TTC549 (cell line): ENCODE data around the gene C3orf80.
"Not testable (repeated sequence)": the region's sequence is repeated elsewhere in the genome, so short reads cannot be mapped to it uniquely, and the experiment has no call there.

Experiments
- FAIRE-seq: peaks from 2 replicates; lab custom pipeline; 2012; peaks lifted over from hg19 to GRCh38; lab: Jason Lieb, UNC

Gene C3orf80

DNA sequence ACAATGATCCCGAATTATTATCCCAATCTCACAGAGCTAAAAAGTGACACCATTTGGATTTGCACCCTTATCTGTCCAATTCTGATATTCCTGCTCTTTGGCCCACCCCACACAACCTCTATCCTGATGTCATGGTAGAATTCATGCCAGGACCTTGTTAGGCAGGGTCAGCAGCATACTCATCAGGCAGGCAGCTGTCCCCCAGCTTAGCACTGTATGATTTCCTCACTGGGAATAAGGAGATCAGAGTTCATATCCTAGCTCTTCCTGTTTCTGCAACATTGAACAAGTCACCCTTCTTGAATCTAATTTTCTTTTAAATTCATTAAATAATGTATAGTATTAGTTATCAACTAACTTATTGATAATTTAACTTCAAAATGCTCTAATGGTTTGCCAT lies 12.0 kb upstream of the C3orf80 start:
- FAIRE-seq, result no peak

DNA sequence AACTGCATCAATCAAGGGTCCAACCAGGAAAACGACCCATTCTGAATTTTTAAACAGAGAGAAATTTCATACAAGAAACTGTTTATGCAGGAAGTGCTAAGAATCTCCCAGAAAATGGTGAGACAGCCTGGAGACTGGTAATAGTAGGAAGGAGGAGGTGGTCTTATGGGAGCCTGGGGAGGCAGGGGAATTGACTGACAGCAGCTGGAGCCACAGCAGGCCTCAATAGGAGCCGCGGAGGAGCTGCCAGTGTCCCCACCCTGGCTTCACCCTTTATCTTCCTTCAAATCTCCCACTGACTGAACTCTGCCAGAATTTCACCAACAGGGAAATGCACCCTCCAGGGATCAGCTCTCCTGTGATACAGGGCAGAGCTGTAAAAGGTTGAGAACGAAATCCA lies 7.5 kb upstream of the C3orf80 start:
- FAIRE-seq, result no peak

DNA sequence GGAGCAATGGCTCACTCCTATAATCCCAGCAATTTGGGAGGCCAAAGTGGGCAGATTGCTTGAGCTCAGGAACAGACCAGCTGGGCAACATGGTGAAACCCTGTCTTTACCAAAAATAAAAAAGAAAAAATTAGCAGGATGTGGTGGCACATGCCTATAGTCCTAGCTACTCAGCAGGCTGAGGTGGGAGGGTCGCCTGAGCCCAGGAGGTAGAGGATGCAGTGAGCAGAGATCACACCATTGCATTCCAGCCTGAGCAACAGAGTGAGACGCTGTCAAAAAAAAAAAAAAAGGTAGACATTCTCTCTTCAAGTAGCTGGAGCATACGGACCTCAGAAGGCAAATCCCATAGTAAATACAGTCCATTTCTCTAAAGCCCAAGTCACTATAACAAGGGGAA lies 7.1 kb upstream of the C3orf80 start:
- no peak for FAIRE-seq

DNA sequence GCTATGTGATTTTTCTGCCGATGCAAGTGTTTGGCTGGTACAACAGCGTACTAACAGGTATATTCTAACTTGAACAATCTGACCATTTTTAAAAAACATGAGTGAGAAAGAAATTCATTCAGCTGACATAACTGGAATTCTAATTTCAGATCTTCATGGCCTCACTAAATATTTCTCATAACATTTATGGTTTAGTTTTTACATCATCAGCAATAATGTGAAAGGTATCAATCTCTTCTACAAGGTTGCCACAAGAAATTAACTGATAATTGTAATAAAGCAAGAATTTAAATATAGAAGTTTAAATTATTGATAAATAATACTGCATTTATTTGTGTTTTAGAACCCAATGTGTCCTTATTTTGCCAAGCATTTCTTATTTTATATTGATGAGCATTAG lies 5.2 kb upstream of the C3orf80 start:
- no peak for FAIRE-seq

DNA sequence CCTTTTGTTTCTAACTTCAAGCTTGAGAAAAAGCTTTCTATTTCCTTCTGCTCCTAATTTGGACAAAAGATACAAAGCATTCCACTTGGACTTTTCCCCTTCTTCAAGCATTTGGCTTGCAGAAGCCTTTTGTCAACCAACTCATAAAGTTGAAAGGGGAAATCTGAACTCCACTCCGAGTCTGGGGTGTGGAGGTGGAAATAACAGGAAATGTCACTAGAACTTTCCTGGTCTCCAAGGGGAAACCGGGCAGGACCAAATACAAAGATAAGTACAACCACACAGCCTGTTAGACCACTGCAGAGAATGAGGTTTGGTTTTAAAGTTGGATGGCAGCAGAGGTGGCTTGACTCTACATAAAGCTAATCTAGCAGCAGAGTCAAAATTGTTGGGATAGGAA lies 4.2 kb upstream of the C3orf80 start:
- FAIRE-seq, result no peak

DNA sequence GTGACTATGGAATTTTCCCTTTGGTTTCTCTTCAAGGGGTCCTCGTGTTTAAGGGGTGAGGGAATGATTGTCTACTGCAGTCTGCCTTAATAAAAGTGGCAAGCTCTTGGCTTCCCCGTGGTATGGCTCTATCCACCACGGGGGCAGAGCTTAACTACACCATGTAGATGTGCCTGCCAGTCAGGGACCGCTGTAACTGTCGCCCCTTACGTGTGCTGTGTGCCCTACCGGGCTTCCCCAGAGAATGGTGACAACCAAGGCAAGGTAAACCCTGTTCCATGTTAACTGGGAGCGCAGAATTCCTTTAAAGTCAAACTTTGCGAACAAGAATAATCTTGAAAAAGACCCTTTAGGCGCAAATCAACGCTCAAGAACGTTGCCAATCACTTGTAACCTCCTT lies 966 bp upstream of the C3orf80 start:
- no peak for FAIRE-seq

DNA sequence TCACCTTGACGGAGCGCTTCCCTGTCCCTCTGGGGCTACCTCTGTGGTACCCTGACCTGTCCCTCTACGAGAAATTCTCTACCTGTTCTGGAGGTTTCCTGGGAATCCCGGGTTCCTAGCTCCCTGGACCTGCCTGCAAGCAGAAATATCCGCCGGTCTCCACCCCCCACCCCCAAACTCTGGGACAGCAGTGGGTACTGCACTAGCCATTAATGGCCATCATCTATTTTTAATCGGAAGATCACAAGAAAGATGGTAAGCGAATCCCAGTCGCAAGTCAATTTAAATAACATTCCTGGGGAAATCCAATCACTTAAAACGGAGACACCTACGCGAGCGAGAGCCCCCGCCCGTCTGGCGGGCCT lies 429 bp upstream of the C3orf80 start:
- no peak for FAIRE-seq

DNA sequence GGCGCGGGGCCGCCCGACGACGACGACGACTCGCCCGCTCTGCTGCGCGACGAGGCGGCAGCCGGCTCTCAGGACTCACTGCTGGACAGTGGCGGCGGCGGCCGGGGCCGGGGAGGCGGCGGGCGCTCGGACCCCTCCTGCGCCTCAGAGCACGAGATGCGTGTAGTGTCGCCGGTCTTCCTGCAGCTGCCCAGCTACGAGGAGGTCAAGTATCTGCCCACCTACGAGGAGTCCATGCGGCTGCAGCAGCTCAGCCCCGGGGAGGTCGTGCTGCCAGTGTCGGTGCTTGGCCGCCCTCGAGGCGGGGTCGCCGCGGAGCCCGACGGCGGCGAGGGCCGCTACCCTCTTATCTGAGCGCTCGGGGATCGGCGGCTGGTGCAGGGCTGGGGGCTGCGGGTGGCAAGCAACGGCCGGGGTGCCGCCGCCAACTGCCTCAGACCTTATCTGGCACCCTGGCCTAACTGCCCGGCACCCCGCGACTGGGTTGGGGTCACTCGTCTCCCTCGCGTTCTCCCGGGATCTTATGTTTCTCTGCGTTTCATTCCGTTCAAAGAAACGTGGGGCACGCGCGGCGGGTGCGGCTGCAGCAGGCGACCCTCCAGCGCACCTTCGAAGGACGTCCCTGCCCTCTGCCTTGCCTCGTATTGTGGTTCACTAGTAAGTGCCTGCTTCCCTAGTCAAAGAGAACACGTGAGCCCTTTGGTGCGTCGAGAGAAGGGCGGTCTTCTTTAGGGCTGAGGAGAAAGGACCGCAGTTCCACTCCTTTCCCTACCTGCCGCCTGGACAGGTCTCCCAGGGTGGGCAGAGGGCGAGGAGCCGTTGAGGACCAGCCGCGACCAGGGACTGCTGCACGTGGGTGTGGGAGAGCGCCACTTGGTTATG lies 1.0 kb downstream of the C3orf80 start:
- FAIRE-seq, result no peak

DNA sequence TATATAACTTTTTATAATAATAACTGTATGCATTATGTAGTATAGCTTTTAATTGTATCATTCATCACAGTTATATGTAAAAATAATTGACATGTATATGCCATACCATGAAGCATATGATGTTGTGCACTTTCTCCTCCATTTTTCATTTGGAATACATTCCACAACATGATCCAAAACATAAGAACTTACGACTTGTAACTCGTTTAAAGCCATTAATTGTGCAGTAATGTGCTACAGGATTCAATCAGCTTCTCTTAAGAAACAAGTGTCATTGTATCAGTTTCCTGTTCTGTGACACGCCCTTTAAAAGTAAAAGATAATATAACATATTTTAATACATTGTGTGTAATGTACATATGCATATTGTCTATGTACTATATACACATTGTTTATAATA lies 2.2 kb downstream of the C3orf80 start:
- no peak for FAIRE-seq

DNA sequence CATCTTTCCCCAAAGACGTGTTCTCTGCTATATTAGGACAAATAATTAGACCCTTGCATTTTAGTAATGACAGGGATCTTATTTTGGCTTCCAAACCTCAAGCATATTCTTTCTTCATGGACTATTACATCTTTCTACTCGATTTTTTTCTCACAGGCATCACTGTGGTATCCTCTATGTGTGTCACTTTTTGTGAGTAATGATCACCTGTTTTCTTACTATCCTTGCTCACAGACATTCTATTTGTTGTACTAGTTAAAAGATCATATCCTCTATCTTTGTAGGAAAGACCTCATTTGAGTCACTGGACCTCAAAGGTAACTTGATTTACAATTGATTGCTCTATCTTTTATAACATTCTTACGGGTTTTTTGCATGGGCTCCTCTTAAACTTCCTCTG lies 6.8 kb downstream of the C3orf80 start:
- no peak for FAIRE-seq

DNA sequence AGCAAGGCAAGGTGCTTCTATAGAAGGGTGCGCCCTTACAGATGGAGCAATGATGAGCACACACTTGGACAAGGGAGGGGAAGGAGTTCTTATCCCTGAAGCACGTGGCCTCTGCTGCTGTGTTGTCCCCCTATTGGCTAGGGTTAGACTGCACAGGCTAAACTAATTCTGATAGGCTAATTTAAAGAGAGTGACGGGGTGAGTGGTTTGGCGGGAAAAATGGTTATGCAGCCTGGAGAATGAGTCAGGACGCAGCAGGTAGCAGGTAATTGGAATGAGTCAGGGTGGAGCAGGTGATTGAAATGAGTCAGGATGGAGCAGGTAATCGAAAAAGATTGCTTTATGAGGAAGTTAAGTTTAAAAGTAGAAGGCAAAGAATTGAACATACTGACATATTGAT lies 15.5 kb downstream of the C3orf80 start:
- not testable (repeated sequence) for FAIRE-seq

DNA sequence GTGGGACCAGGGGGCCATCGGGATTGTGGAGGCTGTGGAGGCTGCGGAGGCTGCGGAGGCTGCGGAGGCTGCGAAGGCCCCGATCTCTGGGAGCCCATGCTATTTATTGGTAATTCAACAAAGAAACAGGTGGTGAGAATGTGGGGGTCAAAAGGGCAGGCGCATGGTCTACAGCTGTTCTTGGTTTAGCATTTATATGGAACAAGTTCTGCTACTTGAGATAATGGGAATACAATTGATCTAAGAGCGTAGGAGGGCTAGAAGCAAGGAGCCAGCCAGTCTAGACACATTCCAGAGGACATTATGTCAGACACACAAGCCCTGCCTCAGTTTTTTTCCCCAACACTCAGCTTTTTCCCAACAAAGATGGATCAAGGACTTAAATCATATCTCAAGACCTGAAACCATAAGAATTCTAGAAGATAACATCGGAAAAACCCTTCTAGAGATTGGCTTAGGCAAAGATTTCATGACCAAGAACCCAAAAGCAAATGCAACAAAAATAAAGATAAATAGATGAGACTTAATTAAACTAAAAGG lies 20.1 kb downstream of the C3orf80 start:
- FAIRE-seq, result no peak

DNA sequence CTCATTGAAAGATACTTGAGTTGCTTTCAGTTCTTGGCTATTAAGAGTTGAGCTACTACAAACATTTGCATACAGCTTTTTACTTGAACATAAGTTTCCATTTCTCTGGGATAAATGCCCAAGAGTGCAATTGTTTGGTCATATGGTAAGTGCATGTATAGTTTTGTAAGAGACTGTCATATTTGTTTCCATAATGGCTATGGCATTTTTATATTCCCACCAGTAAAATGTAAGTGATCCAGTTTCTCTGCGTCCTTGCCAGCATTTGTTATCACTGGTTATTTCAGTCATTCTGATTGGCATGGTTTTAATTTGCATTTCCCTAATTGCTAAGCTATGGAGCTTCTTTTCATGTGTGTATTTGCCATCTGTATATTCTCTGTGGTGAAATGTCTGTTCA lies 22.5 kb downstream of the C3orf80 start:
- FAIRE-seq, result no peak

DNA sequence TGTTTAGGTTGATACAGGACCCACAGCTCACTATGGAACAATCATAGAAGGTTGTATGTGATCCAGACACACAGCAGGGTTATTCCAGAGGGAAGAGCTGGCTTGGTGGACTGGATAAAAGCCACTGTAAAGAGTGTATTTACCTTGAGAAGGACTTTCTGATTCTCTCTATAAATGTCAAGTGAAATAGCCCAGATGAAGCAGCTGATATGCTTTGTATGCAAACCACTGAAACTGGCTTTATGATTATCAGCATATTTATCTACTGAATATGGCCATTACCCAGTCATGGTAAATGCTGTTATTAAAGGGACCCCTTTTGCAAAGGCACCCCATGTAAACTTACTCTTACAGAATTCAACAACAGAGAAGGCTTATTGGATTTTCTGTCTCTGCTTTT lies 28.1 kb downstream of the C3orf80 start:
- FAIRE-seq, result no peak

DNA sequence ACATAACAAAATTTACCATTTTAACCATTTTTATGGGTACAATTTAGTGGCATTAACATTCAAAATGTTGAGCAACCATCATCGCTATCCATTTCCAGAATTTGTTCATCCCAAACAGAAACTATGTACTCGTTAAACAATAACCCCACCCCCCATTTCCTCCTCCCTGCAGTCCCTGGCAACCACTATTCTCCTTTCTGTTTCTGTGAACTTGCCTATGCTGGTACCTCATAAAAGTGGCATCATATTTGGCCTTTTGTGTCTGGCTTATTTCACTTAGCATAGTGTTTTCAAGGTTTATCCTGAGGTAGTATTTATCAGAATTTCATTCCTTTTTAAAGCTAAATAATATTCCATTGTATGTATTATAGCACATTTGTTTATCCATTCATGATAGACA lies 32.4 kb downstream of the C3orf80 start:
- FAIRE-seq, result no peak

DNA sequence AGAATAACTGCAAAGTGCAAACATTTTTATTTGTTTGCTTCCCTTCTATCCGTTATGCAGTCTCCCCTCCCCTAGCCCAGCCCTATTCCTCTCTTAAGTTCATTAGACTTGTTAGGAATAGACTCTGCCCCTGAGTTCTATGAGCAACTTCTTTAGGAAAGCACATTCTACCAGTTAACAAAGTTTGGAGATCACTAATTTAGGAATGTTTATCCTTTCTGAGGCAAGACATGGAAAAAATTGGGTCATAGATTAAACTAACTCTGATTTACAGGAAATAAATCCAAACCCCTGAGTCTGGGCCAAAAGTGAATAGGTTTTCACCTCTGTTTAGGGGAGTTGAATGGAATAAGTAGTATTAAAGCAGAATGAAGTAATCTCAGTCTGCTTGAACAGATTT lies 34.4 kb downstream of the C3orf80 start:
- no peak for FAIRE-seq

DNA sequence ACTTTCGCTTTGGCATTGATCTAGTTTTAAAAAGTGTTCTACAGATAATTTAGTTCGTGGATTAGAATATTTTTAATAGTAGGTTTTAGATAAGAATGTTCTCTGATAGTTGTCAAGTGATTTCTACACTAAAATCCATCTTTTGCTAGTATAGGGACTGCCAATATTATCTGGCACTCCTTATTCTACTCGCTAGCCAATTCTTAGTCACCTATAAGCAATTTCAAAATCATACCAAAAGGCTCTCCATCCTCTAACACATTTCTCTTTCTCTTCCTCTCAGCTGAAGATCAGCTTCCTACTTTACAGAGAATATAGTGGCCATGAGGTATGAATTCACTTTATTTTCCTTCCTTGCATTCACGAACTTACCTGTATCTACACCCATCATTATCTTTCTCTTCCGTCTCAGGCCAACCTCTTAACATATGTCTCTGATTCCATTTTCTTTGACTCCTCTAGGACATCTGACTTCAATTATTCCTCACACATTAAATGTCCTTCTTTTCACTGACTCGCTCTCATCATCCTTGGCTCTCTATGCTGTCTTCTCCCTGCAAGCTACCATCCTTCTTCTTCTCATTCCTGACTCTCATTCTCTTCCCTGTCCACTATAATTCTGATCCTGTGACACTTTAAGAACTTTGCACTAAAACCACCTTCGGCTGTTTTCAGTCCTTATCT lies 35.5 kb downstream of the C3orf80 start:
- no peak for FAIRE-seq

DNA sequence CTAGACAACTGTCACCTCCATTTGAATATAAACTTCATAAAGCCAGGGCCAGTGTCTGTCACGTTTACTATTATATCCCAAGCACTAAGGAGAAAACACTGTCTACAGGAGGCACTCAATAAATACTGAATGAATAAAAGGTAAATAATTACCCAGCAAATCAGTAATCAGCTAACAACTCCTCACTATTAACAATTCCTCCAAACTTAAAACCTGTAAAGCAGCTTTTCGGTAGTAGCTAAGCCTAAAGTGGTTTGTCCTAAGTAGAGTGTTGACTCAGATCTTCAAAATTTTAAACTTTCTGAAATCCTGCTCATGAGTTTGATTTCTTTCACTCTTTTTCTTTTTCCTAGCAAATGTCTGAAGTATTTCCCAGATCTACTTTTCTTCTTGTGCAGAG lies 39.9 kb downstream of the C3orf80 start:
- FAIRE-seq, result no peak
